Left lung (tissue), 10 donors: ENCODE data around the gene MERTK. TPM values are rescaled to one million over a fixed set of nuclear protein-coding genes. Genes with fewer than 3 reads are reported as not detected.

Source experiments
- ATAC-seq: fragments of 200-7000 bp; cut with Tn5 transposase; one replicate; pipeline ENCODE4 v1.9.1; 2020; ENCODE audit warnings: moderate library complexity
- DNase-seq, 4 donors: peaks; one replicate each; pipeline ENCODE4 v3.0.0-alpha.2; 2013 to 2020
- H3K27ac ChIP-seq, 2 donors: fragments of 200-600 bp; sonication (generic) in 1 of 2; one replicate each; pipeline versions ENCODE4 v1.5.0 to v1.8.0; 2020 to 2021
- H3K27me3 ChIP-seq, 2 donors: fragments of 200-600 bp; sonication (generic) in 1 of 2; one replicate each; pipeline versions ENCODE4 v1.5.0 to v1.8.0; 2020 to 2021
- H3K36me3 ChIP-seq, 2 donors: fragments of 200-600 bp; sonication (generic) in 1 of 2; one replicate each; pipeline versions ENCODE4 v1.5.0 to v1.8.0; 2020 to 2021
- H3K4me1 ChIP-seq, 2 donors: fragments of 200-600 bp; one replicate each; pipeline ENCODE4 v1.8.0; 2021
- H3K4me3 ChIP-seq, 2 donors: fragments of 200-600 bp; sonication (generic) in 1 of 2; one replicate each; pipeline versions ENCODE4 v1.5.0 to v1.8.0; 2020 to 2021; ENCODE audit warnings: mild to moderate bottlenecking in 1 of 2
- H3K9me3 ChIP-seq, 2 donors: fragments of 200-600 bp; sonication (generic) in 1 of 2; one replicate each; pipeline versions ENCODE4 v1.5.0 to v1.8.0; 2020 to 2021
- intact Hi-C, 2 donors: fragments of 100-400 bp; cut with DNase I; formaldehyde crosslinking; loops; one replicate each; pipeline versions ENCODE4 v1.11.2 to v1.14.2; 2022
- polyA plus RNA-seq, 6 donors: library from polyadenylated mRNA; unstranded; fragments of 120-200 nt; gene quantifications; one replicate each; pipeline ENCODE4 v1.2.1, GENCODE V29; 2013; ENCODE audit not compliant: insufficient read length in 6 of 6
- total RNA-seq, 2 donors: library from RNA; stranded (reverse); fragmentation: NEBNext Ultra II Directional; extraction: Animal tissue kit (Norgen Biotek cat#: 25700); gene quantifications; one replicate each; pipeline ENCODE4 v1.2.1, GENCODE V29; 2021
- TF ChIP-seq, protein P1 (sequence below), 2 donors: fragments of 200-600 bp; sonication (generic) in 1 of 2; IDR thresholded peaks; one replicate each; pipeline versions ENCODE4 v1.5.0 to v1.8.0; 2021; ENCODE audit warnings: antibody characterized with exemption in 2 of 2
- donor health status: DM: no; HTN: yes; CAD: no.
- donor health status: DM: no; HTN: no; CAD: no.

The MERTK gene
- total and polyA plus RNA-seq, 8 donors: 15.3 to 42.8 (median 19.8) TPM

DNA sequence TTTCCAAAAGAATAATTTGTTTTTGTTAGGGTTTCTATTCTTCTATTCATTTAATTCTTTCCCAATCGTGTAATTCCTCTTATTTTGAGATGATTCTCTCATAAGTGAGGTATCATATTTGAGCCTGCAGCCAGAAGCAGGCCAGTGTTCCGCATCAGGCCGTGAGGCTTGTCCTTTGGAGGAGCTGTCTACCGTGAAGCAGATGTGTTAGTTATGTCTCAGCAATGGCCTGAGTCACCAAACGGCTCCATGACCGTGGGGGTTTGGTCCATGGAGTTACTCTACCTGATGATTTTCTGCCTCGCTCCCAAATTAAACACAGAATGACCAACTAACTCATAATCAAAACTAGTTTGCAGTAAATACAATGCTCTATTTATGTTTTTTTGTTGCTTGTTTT is 92.4 kb downstream of the MERTK start:
- no peak for ATAC-seq
- no peak overlapping the region for H3K27ac ChIP-seq
- no peaks in the 10 kb centered on the region for H3K9me3 ChIP-seq
- no peaks in the 10 kb centered on the region for H3K27me3 ChIP-seq
- TF ChIP-seq, protein P1, sequence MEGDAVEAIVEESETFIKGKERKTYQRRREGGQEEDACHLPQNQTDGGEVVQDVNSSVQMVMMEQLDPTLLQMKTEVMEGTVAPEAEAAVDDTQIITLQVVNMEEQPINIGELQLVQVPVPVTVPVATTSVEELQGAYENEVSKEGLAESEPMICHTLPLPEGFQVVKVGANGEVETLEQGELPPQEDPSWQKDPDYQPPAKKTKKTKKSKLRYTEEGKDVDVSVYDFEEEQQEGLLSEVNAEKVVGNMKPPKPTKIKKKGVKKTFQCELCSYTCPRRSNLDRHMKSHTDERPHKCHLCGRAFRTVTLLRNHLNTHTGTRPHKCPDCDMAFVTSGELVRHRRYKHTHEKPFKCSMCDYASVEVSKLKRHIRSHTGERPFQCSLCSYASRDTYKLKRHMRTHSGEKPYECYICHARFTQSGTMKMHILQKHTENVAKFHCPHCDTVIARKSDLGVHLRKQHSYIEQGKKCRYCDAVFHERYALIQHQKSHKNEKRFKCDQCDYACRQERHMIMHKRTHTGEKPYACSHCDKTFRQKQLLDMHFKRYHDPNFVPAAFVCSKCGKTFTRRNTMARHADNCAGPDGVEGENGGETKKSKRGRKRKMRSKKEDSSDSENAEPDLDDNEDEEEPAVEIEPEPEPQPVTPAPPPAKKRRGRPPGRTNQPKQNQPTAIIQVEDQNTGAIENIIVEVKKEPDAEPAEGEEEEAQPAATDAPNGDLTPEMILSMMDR (IDR thresholded peaks at IDR 0.05): no peak
- peaks cover 0 to 68% of the 10 kb centered on the region in 2 donors for H3K36me3 ChIP-seq
- DNase-seq: no peak
- no peaks in the 10 kb centered on the region for H3K4me1 ChIP-seq
- H3K4me3 ChIP-seq: no peak overlapping the region
- intact Hi-C loops: no loop called here

DNA sequence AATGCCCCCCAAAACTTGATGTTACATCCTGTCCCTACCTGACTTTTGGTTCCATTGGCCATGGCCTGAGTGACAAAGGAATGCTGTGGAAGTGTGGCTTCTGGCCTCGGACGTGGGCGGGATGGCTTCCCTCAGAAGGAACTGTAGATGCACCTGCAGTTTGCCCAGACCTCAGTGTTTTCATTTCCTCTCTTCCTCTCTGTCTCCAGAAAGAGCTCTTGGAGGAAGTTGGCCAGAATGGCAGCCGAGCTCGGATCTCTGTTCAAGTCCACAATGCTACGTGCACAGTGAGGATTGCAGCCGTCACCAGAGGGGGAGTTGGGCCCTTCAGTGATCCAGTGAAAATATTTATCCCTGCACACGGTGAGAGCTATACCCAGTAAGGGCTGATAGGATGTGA is 95.6 kb downstream of the MERTK start:
- H3K27me3 ChIP-seq: no peaks in the 10 kb centered on the region
- H3K4me3 ChIP-seq: no peak overlapping the region
- peaks cover 0 to 68% of the 10 kb centered on the region in 2 donors for H3K36me3 ChIP-seq
- intact Hi-C loops: no loop called here
- DNase-seq: no peak
- no peaks in the 10 kb centered on the region for H3K4me1 ChIP-seq
- no peak for ATAC-seq
- no peaks in the 10 kb centered on the region for H3K9me3 ChIP-seq
- no peak overlapping the region for H3K27ac ChIP-seq
- TF ChIP-seq, protein P1 (IDR thresholded peaks at IDR 0.05): no peak

DNA sequence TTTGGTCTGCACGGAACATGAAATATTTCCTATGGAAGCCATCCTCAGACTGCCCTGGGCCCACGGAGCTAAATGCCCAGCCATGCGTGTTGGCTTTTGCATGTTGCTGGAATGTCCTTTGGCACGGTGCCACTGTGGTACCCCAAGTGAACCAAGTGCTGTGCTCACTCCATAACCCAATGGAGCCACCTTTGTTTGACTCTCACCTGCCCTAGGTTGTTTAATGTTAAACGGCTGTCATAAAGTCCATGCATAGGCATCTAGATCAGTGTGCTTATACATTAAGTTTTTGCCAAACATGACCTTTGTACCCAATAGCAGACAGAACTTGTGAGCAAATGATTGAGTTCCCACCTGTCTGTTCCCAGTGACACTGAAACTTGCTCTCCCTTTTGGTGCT is 96.7 kb downstream of the MERTK start:
- ATAC-seq (no peak), DNase-seq (no peak)
- H3K27ac ChIP-seq: no peak overlapping the region
- peaks cover 0 to 3% of the 10 kb centered on the region in 2 donors for H3K4me1 ChIP-seq
- H3K4me3 ChIP-seq: no peak overlapping the region
- peaks cover 0 to 68% of the 10 kb centered on the region in 2 donors for H3K36me3 ChIP-seq
- TF ChIP-seq, protein P1 (IDR thresholded peaks at IDR 0.05): no peak
- no peaks in the 10 kb centered on the region for H3K27me3 ChIP-seq
- no peaks in the 10 kb centered on the region for H3K9me3 ChIP-seq
- intact Hi-C loops: no loop called here

DNA sequence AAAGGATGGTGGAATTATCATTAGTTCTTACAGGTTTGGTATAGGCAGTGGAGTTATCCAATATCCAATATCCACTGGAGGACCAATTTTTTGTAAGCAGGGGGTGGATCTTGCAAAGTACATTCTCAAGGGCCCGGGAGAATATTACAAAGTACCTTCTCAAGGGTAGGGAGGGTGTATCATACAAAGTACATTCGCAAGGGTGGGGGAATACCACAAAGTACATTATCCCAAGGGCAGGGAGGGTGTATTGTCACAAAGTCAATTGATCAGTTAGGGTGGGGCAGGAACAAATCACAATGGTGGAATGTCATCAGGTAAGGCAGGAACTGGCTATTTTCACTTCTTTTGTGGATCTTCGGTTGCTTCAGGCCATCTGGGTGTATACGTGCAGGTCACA is 101.4 kb downstream of the MERTK start:
- Histone ChIP-seq H3K27ac (no peak overlapping the region), H3K4me1 (peaks cover 0 to 42% of the 10 kb centered on the region in 2 donors), H3K27me3 (no peaks in the 10 kb centered on the region), H3K4me3 (no peak overlapping the region), H3K36me3 (peaks cover 0 to 51% of the 10 kb centered on the region in 2 donors), H3K9me3 (no peaks in the 10 kb centered on the region)
- TF ChIP-seq, protein P1 (IDR thresholded peaks at IDR 0.05): no peak
- intact Hi-C loops: no loop called here
- ATAC-seq: no peak
- no peak for DNase-seq

DNA sequence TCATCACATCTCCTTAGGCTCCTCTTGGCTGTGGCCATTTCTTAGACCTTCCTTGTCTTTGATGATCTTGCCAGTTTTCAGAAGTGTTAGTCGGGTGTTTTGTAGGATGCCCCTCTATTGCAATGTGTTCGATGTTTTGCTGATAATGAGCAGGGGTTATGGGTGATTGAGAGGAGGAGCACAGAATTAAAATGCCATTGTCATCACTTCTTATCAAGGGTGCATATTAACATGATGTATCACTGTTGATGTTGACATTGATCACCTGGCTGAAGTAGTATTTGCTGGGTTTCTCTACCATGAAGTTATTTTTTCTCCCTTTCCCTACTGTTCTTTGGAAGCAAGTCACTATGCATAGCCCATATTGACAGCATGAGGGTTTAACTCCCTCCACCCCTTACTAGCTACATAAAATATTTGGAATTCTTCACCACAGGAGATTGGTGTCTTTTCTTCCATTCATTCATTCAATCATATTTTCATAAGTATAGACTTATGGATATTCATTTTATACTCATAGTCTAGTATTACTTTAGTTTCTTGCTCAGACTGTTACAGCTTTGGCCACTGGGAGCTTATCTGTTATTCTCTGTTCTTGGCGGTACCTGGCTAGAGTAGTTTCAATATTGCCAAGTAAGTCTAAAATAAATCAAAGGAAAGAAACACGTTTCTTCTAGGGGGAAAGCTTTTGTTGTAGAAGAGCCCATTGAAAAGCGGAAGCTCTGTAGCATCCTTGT is 102.2 kb downstream of the MERTK start:
- Histone ChIP-seq H3K9me3 (no peaks in the 10 kb centered on the region), H3K4me1 (peaks cover 0 to 50% of the 10 kb centered on the region in 2 donors), H3K27me3 (no peaks in the 10 kb centered on the region), H3K4me3 (no peak overlapping the region), H3K36me3 (peaks cover 0 to 44% of the 10 kb centered on the region in 2 donors), H3K27ac (peak overlapping the region in 1 of 2 donors; percentile 71)
- ATAC-seq (no peak), DNase-seq (no peak)
- intact Hi-C loops: no loop called here
- TF ChIP-seq, protein P1 (IDR thresholded peaks at IDR 0.05): no peak
